Upper lobe of left lung (tissue), 6 donors: ENCODE results near the gene TM4SF20. TPM values are rescaled to one million over a fixed set of nuclear protein-coding genes. Genes with fewer than 3 reads are reported as not detected.

ENCODE experiments used
- ATAC-seq, 2 donors: fragments of 200-7000 bp; cut with Tn5 transposase; one replicate each; pipeline ENCODE4 v1.9.1; 2022; ENCODE audit warnings: mild to moderate bottlenecking in 2 of 2, moderate library complexity in 2 of 2; ENCODE audit not compliant: low FRiP score in 2 of 2
- DNase-seq, 2 donors: peaks; one replicate each; pipeline ENCODE4 v3.0.0-alpha.2; 2019 to 2020
- H3K27ac ChIP-seq, 4 donors: fragments of 200-600 bp; sonication (generic); one replicate each; pipeline ENCODE4 v1.5.1; 2016 to 2019
- H3K27me3 ChIP-seq, 4 donors: fragments of 200-600 bp; sonication (generic); one replicate each; pipeline ENCODE4 v1.5.1; 2017 to 2019
- H3K36me3 ChIP-seq, 4 donors: fragments of 200-600 bp; sonication (generic); one replicate each; pipeline ENCODE4 v1.5.1; 2016 to 2019
- H3K4me1 ChIP-seq, 4 donors: fragments of 200-600 bp; sonication (generic); one replicate each; pipeline ENCODE4 v1.5.1; 2018 to 2019
- H3K4me3 ChIP-seq, 4 donors: fragments of 200-600 bp; sonication (generic); one replicate each; pipeline ENCODE4 v1.5.1; 2017 to 2019; ENCODE audit warnings: mild to moderate bottlenecking in 2 of 4, moderate library complexity in 1 of 4
- H3K9me3 ChIP-seq, 4 donors: fragments of 200-600 bp; sonication (generic); one replicate each; pipeline ENCODE4 v1.5.1; 2018 to 2019
- EP300 ChIP-seq, 4 donors: sonication (generic); formaldehyde crosslinking; IDR thresholded peaks; one replicate each; pipeline ENCODE4 v1.5.1; 2017; ENCODE audit warnings: antibody characterized with exemption in 4 of 4, control low read depth in 2 of 4
- POLR2A ChIP-seq, 4 donors: fragments of 450-650 bp; IDR thresholded peaks; one replicate each; pipeline ENCODE4 v1.5.1; 2016 to 2017; ENCODE audit warnings: antibody characterized with exemption in 4 of 4, mild to moderate bottlenecking in 2 of 4
- POLR2AphosphoS5 ChIP-seq, 2 donors: sonication (generic); formaldehyde crosslinking; IDR thresholded peaks; one replicate each; pipeline ENCODE4 v1.5.1; 2017; ENCODE audit warnings: antibody characterized with exemption in 2 of 2
- WGBS, 2 donors: methylation state at CpG; one replicate each; pipeline ENCODE4 v1.1.5; 2017 to 2018; 5-methylcytosine and 5-hydroxymethylcytosine counted together
- total RNA-seq, 6 donors: library from RNA; depleted of rRNA in 4 of 6; stranded (reverse); fragments of >200 nt in 4 of 6; gene quantifications; one replicate each; pipeline versions ENCODE4 v1.1.0 to v1.2.1, GENCODE V29; 2016 to 2021
- TF ChIP-seq, protein P1 (sequence below), 6 experiments: fragments of 450-650 bp in 4 of 6; fragments of 200-600 bp in 2 of 6; sonication (generic) in 2 of 6; IDR thresholded peaks; one replicate each; pipeline ENCODE4 v1.5.1; 2016 to 2019; ENCODE audit warnings: antibody characterized with exemption in 6 of 6
- donor health status: DM: no; HTN: no; CAD: no; lungs with moderate emphysema.
- donor health status: DM: no; HTN: yes; CAD: no; lungs with severe emphysema.

Gene TM4SF20
- total RNA-seq, 6 donors from 2014 or later, result not detected

DNA sequence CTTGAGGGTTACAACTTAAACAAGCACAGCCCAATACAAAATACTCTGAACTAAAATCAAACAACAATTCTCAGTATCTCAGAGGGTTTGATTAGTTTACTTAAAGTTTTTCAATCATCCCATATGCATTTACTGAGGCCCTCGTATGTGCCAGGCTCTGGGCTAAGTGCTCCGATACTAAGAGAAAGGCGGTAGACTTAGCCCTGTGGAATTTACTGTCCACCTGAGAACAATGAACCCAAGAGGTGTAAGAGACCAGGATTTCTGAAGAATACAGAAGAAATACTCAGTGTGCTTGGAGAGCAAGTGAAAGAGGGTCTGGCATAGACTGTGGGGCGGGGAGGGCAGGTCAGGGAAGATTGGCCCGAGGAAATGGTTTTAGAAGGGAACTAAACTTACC is 33.8 kb upstream of the TM4SF20 start:
- ATAC-seq (no peak), DNase-seq (no peak)
- no peaks in the 10 kb centered on the region for H3K27me3 ChIP-seq
- no peak overlapping the region for H3K27ac ChIP-seq
- H3K36me3 ChIP-seq, result no peaks in the 10 kb centered on the region
- no peaks in the 10 kb centered on the region for H3K9me3 ChIP-seq
- WGBS, 2 donors, result 83 to 86% methylated on average over 5 of the region's 5 CpGs
- H3K4me1 ChIP-seq, result peaks cover 0 to 15% (median 7%) of the 10 kb centered on the region in 4 donors
- no peak for TF ChIP-seq POLR2A (IDR thresholded peaks at IDR 0.05)
- no peak for TF ChIP-seq POLR2AphosphoS5 (IDR thresholded peaks at IDR 0.05)
- TF ChIP-seq, protein P1, sequence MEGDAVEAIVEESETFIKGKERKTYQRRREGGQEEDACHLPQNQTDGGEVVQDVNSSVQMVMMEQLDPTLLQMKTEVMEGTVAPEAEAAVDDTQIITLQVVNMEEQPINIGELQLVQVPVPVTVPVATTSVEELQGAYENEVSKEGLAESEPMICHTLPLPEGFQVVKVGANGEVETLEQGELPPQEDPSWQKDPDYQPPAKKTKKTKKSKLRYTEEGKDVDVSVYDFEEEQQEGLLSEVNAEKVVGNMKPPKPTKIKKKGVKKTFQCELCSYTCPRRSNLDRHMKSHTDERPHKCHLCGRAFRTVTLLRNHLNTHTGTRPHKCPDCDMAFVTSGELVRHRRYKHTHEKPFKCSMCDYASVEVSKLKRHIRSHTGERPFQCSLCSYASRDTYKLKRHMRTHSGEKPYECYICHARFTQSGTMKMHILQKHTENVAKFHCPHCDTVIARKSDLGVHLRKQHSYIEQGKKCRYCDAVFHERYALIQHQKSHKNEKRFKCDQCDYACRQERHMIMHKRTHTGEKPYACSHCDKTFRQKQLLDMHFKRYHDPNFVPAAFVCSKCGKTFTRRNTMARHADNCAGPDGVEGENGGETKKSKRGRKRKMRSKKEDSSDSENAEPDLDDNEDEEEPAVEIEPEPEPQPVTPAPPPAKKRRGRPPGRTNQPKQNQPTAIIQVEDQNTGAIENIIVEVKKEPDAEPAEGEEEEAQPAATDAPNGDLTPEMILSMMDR (IDR thresholded peaks at IDR 0.05), result no peak
- no peak for TF ChIP-seq EP300 (IDR thresholded peaks at IDR 0.05)
- H3K4me3 ChIP-seq, result no peak overlapping the region

DNA sequence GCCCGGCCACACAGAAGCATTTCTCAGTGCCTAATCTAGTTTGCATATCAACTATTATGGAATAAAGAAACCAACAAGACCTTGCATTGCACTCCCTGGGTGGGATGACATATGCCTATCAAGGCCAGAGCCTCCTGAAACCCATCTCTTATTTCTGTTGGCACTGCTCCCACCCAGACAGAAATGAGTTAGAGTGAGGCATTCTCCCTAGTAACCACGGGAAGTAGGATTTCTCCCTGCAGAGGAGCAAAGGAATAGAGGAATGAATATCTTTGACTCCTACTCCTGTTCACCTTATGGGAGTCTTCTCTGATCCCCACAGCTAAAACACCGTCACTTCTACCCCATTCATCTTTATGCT is 32.9 kb upstream of the TM4SF20 start:
- WGBS, 2 donors, result 77 to 89% methylated on average over 3 of the region's 3 CpGs
- no peaks in the 10 kb centered on the region for H3K9me3 ChIP-seq
- DNase-seq (no peak), ATAC-seq (no peak)
- no peak overlapping the region for H3K4me3 ChIP-seq
- H3K4me1 ChIP-seq, result peaks cover 7 to 22% (median 12%) of the 10 kb centered on the region in 4 donors
- H3K27me3 ChIP-seq, result no peaks in the 10 kb centered on the region
- no peaks in the 10 kb centered on the region for H3K36me3 ChIP-seq
- H3K27ac ChIP-seq, result no peak overlapping the region
- TF ChIP-seq POLR2AphosphoS5 (IDR thresholded peaks at IDR 0.05), result no peak
- no peak for TF ChIP-seq EP300 (IDR thresholded peaks at IDR 0.05)
- no peak for TF ChIP-seq POLR2A (IDR thresholded peaks at IDR 0.05)
- TF ChIP-seq, protein P1 (IDR thresholded peaks at IDR 0.05), result no peak

DNA sequence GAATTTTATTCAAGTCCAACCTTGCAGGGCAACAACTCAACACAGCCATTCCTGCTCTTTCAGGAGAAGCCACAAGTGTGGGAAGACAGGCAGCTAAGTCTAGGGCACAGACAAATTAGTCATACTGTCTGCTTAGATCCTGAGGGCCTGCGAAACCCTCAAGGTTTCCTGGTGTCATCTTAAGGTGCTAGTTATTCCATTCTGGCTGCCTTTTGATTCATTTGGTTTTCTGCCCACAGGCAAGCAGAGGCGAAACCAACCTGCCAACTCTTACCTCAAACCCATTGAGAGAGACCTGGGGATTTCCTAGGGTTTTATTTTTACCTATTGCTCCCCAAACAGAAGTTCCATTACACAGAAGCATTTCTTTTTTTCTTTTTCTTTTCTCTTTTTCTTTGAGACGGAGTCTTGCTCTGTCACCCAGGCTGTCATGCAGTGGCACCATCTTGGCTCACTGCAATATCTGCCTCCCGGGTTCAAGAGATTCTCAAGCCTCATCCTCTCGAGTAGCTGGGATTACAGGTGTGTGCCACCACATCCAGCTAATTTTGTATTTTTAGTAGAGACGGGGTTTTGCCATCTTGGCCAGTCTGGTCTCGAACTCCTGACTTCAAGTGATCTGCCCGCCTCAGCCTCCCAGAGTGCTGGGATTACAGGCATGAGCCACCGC is 32.3 kb upstream of the TM4SF20 start:
- H3K27ac ChIP-seq, result no peak overlapping the region
- no peak overlapping the region for H3K4me3 ChIP-seq
- no peak for ATAC-seq
- H3K9me3 ChIP-seq, result no peaks in the 10 kb centered on the region
- H3K27me3 ChIP-seq, result no peaks in the 10 kb centered on the region
- H3K36me3 ChIP-seq, result no peaks in the 10 kb centered on the region
- 85 to 87% methylated on average over 9 of the region's 9 CpGs for WGBS, 2 donors
- H3K4me1 ChIP-seq, result peaks cover 11 to 24% (median 14%) of the 10 kb centered on the region in 4 donors
- DNase-seq, result peak in 1 of 2 donors; percentile 13
- TF ChIP-seq, protein P1 (IDR thresholded peaks at IDR 0.05), result no peak
- TF ChIP-seq POLR2AphosphoS5 (IDR thresholded peaks at IDR 0.05), result no peak
- TF ChIP-seq POLR2A (IDR thresholded peaks at IDR 0.05), result no peak
- TF ChIP-seq EP300 (IDR thresholded peaks at IDR 0.05), result no peak

DNA sequence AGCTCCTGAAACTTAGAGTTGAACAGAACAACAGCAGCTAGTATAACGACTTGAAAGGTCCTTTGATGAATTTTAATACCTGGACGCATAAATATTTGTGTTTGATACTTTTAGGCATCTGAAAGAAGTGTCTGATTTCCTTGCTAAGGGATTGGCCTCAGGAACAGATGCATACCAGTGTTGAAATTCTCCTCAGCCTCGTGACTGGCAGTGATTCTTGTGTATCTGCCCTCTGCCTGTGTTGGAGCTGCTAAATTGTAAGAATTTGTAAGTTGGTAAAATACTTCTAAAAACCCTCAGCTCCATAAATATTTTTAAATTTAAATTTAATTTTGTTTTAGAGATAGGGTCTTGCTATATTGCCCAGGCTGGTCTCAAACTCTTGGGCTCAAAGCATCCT is 31.1 kb upstream of the TM4SF20 start:
- ATAC-seq (no peak), DNase-seq (no peak)
- no peak for TF ChIP-seq EP300 (IDR thresholded peaks at IDR 0.05)
- TF ChIP-seq, protein P1 (IDR thresholded peaks at IDR 0.05), result no peak
- no peak for TF ChIP-seq POLR2A (IDR thresholded peaks at IDR 0.05)
- no peak for TF ChIP-seq POLR2AphosphoS5 (IDR thresholded peaks at IDR 0.05)
- no peaks in the 10 kb centered on the region for H3K9me3 ChIP-seq
- peaks cover 11 to 28% (median 20%) of the 10 kb centered on the region in 4 donors for H3K4me1 ChIP-seq
- no peaks in the 10 kb centered on the region for H3K36me3 ChIP-seq
- no peak overlapping the region for H3K27ac ChIP-seq
- no peaks in the 10 kb centered on the region for H3K27me3 ChIP-seq
- 74 to 76% methylated on average over 3 of the region's 3 CpGs for WGBS, 2 donors
- no peak overlapping the region for H3K4me3 ChIP-seq
